Measurements from ENCODE around the gene ITGA11. TPM values are rescaled to one million over a fixed set of nuclear protein-coding genes. Genes with fewer than 3 reads are reported as not detected.

Gene ITGA11
- total and polyA plus RNA-seq, 2 donors (not counting 1 experiment from before 2014, with no cell fraction given), result not detected

GRCh38 chr15:68389936-68390817 is 41.8 kb downstream of the ITGA11 start:
- no peak overlapping the region for H3K27ac Mint-ChIP-seq
- H3K27me3 Mint-ChIP-seq, result peaks cover 42% of the 10 kb centered on the region
- no peak overlapping the region for H3K4me3 Mint-ChIP-seq
- H3K4me2 ChIP-seq (replicated peaks; ENCODE audit: low read depth, low read length, poor library complexity, severe bottlenecking), result no peak overlapping the region
- ChIA-PET CTCF (no interaction called here), POLR2A (no interaction called here)
- TF ChIP-seq CTCF (IDR thresholded peaks at IDR 0.05) (no peak), EZH2 (IDR thresholded peaks at IDR 0.05; ENCODE audit: borderline replicate concordance, insufficient read depth, low read depth, low read length, poor library complexity, severe bottlenecking) (no peak)
- intact Hi-C loops (cut with micrococcal nuclease), result no loop called here
- ATAC-seq (ENCODE audit: low read depth) (no peak), DNase-seq (no peak)
- no peak overlapping the region for H2AFZ ChIP-seq (ENCODE audit: insufficient read depth, low read depth, low read length, poor library complexity, severe bottlenecking)
- WGBS (ENCODE audit: insufficient coverage), result 34% methylated on average over 7 of the region's 15 CpGs
- H4K20me1 ChIP-seq (ENCODE audit: control insufficient read depth, insufficient read depth, low read length, poor library complexity, severe bottlenecking), result no peaks in the 10 kb centered on the region
- peaks cover 0 to 16% (median 9%) of the 10 kb centered on the region in 4 experiments for H3K27me3 ChIP-seq (replicated peaks in 1 of 4; ENCODE audit: control extremely low read depth in 1 of 4, control insufficient read depth in 3 of 4, insufficient read depth in 4 of 4, low read length in 3 of 4)
- no peaks in the 10 kb centered on the region for H3K79me2 ChIP-seq (ENCODE audit: control insufficient read depth, insufficient read depth, low read length)
- H3K9me3 ChIP-seq (ENCODE audit: control extremely low read depth in 1 of 3, control insufficient read depth in 2 of 3, insufficient read depth in 1 of 3, low read length in 2 of 3), result peaks cover 0 to 2% (median 0%) of the 10 kb centered on the region in 3 donors
- H3K27ac ChIP-seq (ENCODE audit: low read length in 2 of 2), result no peak overlapping the region
- no peaks in the 10 kb centered on the region for H3K4me1 ChIP-seq (ENCODE audit: control insufficient read depth in 2 of 2, insufficient read depth in 2 of 2, low read length in 2 of 2)
- H3K4me3 ChIP-seq (ENCODE audit: control extremely low read depth in 1 of 5, extremely low read depth in 1 of 5, insufficient read depth in 1 of 5, low read depth in 2 of 5, low read length in 4 of 5), result no peak overlapping the region
- no peaks in the 10 kb centered on the region for H3K4me1 Mint-ChIP-seq
- H3K9ac ChIP-seq (ENCODE audit: low read length), result no peak overlapping the region
- H3K36me3 ChIP-seq (replicated peaks in 1 of 2; ENCODE audit: control extremely low read depth in 1 of 2, control insufficient read depth in 1 of 2, extremely low read depth in 1 of 2, insufficient read depth in 2 of 2, low read length in 1 of 2), result no peaks in the 10 kb centered on the region
- H3K9me3 Mint-ChIP-seq (ENCODE audit: insufficient read depth), result peaks cover 2% of the 10 kb centered on the region
